HepG2 (cell line): Measurements from ENCODE around the gene STUM. TPM values are rescaled to one million over a fixed set of nuclear protein-coding genes. Genes with fewer than 3 reads are reported as not detected.

Experiments
- CHD4 ChIP-seq: fragments of 200-600 bp; sonication (generic); IDR thresholded peaks from 2 replicates; pipeline ENCODE4 v1.7.0; 2017; ENCODE audit warnings: mild to moderate bottlenecking, low read length, borderline replicate concordance
- DNMT1 ChIP-seq: sonication (generic); formaldehyde crosslinking; IDR thresholded peaks from 2 replicates; pipeline ENCODE4 v1.5.1; 2020; ENCODE audit warnings: mild to moderate bottlenecking, missing genetic modification reagents
- EHMT2 ChIP-seq: fragments of 200-600 bp; sonication (generic); IDR thresholded peaks from 2 replicates; pipeline ENCODE4 v1.7.0; 2017; ENCODE audit warnings: antibody characterized with exemption, low read depth, low read length, borderline replicate concordance
- GABPA ChIP-seq, 2 experiments: IDR thresholded peaks; 2 replicates each; pipeline ENCODE4 v1.6.1; 2011 to 2016; ENCODE audit warnings: low read depth in 2 of 2, low read length in 1 of 2, missing biosample characterization in 1 of 2, missing genetic modification characterization in 1 of 2
- MBNL3 ChIP-seq: fragments of 250-450 bp; sonication (Bioruptor Pico); conservative IDR thresholded peaks from 2 replicates; pipeline ENCODE4 v1.8.0; 2022; ENCODE audit warnings: mild to moderate bottlenecking, inconsistent platforms
- NKX3-1 ChIP-seq: sonication (generic); formaldehyde crosslinking; IDR thresholded peaks from 2 replicates; pipeline ENCODE4 v1.5.0; 2020; ENCODE audit warnings: missing genetic modification reagents
- PITX1 ChIP-seq: sonication (generic); formaldehyde crosslinking; IDR thresholded peaks from 2 replicates; pipeline ENCODE4 v1.5.1; 2020; ENCODE audit warnings: mild to moderate bottlenecking, missing genetic modification reagents
- POLR2G ChIP-seq: fragments of 200-400 bp; formaldehyde crosslinking; IDR thresholded peaks from 2 replicates; pipeline ENCODE4 v1.6.1; 2018; ENCODE audit warnings: mild to moderate bottlenecking, low read depth, low read length, moderate library complexity
- RARA ChIP-seq: IDR thresholded peaks from 2 replicates; pipeline ENCODE4 v1.6.1; 2016; ENCODE audit warnings: missing genetic modification reagents, missing compliant biosample characterization
- SMAD1 ChIP-seq: sonication (generic); formaldehyde crosslinking; IDR thresholded peaks from 2 replicates; pipeline ENCODE4 v1.4.0; 2020; ENCODE audit warnings: missing genetic modification reagents, low read depth, mild to moderate bottlenecking, borderline replicate concordance
- SOX13 ChIP-seq, 3 experiments: fragments of 450-650 bp in 1 of 3; sonication (generic) in 1 of 3; formaldehyde crosslinking in 1 of 3; IDR thresholded peaks in 2 of 3; conservative IDR thresholded peaks in 1 of 3; 2 replicates each; pipeline versions ENCODE4 v1.5.0 to v1.6.1; 2016 to 2020; ENCODE audit warnings: antibody characterized with exemption in 1 of 3, mild to moderate bottlenecking in 1 of 3, missing compliant biosample characterization in 1 of 3, missing genetic modification reagents in 1 of 3, moderate library complexity in 1 of 3
- TRIM22 ChIP-seq: fragments of 450-650 bp; IDR thresholded peaks from 2 replicates; pipeline ENCODE4 v1.6.1; 2017
- ZNF12 ChIP-seq: sonication (generic); formaldehyde crosslinking; IDR thresholded peaks from 2 replicates; pipeline ENCODE4 v1.5.0; 2020; ENCODE audit warnings: missing genetic modification reagents
- ZNF24 ChIP-seq: fragments of 450-650 bp; IDR thresholded peaks from 2 replicates; pipeline ENCODE4 v1.6.1; 2017; ENCODE audit warnings: antibody characterized with exemption, mild to moderate bottlenecking
- ZNF3 ChIP-seq: IDR thresholded peaks from 2 replicates; pipeline ENCODE4 v1.7.0; 2017; ENCODE audit warnings: inconsistent platforms
- ZNF317 ChIP-seq: sonication (generic); formaldehyde crosslinking; IDR thresholded peaks from 2 replicates; pipeline ENCODE4 v1.5.0; 2020; ENCODE audit warnings: mild to moderate bottlenecking, missing genetic modification reagents
- ZNF350 ChIP-seq: sonication (generic); formaldehyde crosslinking; IDR thresholded peaks from 2 replicates; pipeline ENCODE4 v1.4.0; 2020; ENCODE audit warnings: mild to moderate bottlenecking, low read depth, missing genetic modification reagents, borderline replicate concordance
- ZNF574 ChIP-seq: sonication (generic); formaldehyde crosslinking; IDR thresholded peaks from 2 replicates; pipeline ENCODE4 v1.4.0; 2020; ENCODE audit warnings: missing genetic modification reagents
- ZNF691 ChIP-seq: sonication (generic); formaldehyde crosslinking; IDR thresholded peaks from 2 replicates; pipeline ENCODE4 v1.4.0; 2020; ENCODE audit warnings: missing genetic modification reagents, low read depth, mild to moderate bottlenecking, borderline replicate concordance
- ZNF75D ChIP-seq: sonication (generic); formaldehyde crosslinking; IDR thresholded peaks from 2 replicates; pipeline ENCODE4 v1.8.1; 2023; ENCODE audit warnings: missing genetic modification reagents, mild to moderate bottlenecking, borderline replicate concordance
- polyA plus RNA-seq, 8 experiments: library from polyadenylated mRNA; depleted of rRNA in 3 of 8; stranded (reverse) in 7 of 8; unstranded in 1 of 8; fragments of >200 nt; fragmentation: Illumina TruSeq in 4 of 8; extraction: Trizol in 4 of 8; gene quantifications; 2 replicates each; pipeline versions ENCODE4 v1.2.1 to v1.2.3, GENCODE V29; 2011 to 2016; ENCODE audit warnings: low read depth in 4 of 8, missing spikeins in 1 of 8, mixed read lengths in 1 of 8; ENCODE audit not compliant: insufficient read depth in 1 of 8
- total RNA-seq, 5 experiments: library from RNA; depleted of rRNA; stranded (reverse); fragments of >200 nt; fragmentation: Illumina TruSeq; extraction: Trizol; gene quantifications; 2 replicates each; pipeline ENCODE4 v1.2.3, GENCODE V29; 2016; ENCODE audit warnings: low read depth in 1 of 5
- TF ChIP-seq, protein P1 (sequence below): sonication (generic); formaldehyde crosslinking; IDR thresholded peaks from 2 replicates; pipeline ENCODE4 v1.4.0; 2020; ENCODE audit warnings: missing genetic modification reagents
- TF ChIP-seq, protein P2 (sequence below): sonication (generic); formaldehyde crosslinking; IDR thresholded peaks from 2 replicates; pipeline ENCODE4 v1.4.0; 2020; ENCODE audit warnings: missing genetic modification reagents, borderline replicate concordance

STUM gene
- total and polyA plus RNA-seq, 2 of the 13 experiments (the other 11 are each of a cell fraction or from before 2014, with no cell fraction given), result not detected

DNA sequence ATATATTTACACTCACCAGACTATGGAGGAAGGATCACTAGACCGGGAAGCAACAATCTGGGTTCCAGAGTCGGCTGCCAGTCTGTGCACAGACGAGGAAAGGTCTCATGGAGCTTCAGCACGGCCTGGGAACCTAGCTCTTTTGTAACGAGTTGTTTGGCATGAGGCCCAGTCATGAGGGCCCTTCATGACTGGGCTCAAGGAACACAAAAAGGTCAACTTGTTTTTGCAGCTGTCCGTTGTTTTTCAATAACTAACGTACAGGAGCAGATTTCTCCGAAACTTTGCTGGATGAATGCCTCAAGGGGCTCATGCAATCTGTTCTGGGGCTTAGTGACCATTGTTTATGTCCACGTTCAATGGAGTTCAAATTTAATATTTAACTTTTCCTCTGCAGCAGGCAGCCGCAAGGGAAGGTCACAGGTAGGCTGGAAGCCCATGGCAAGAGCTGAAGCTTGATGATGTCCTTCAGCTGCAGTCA lies 5.9 kb upstream of the STUM start (continued):
- TF ChIP-seq EHMT2 (no peak), TRIM22 (no peak), GABPA (IDR thresholded peaks at IDR 0.05; ENCODE audit: low read depth, low read length) (no peak), GABPA (CRISPR knock-in tag; IDR thresholded peaks at IDR 0.05; ENCODE audit: low read depth) (0 out of 2 replicates have a peak, but pooled peaks have one; percentile 24), SOX13 (IDR thresholded peaks at IDR 0.05) (0 out of 2 replicates have a peak, but pooled peaks have one; percentile 23), SOX13 (CRISPR knock-in tag; conservative IDR thresholded peaks at IDR 0.05 in 1 of 2, IDR thresholded peaks at IDR 0.05 in 1 of 2) (peak in 1 of 2 experiments; percentile 86; a peak in 2 of 4 replicates), POLR2G (no peak), SMAD1 (CRISPR knock-in tag) (no peak), ZNF24 (no peak), ZNF75D (no peak), ZNF350 (peak; percentile 50; the same call in 1 of the 2 replicates), CHD4 (no peak), ZNF317 (CRISPR knock-in tag) (peak; percentile 99), PITX1 (CRISPR knock-in tag) (0 out of 2 replicates have a peak, but pooled peaks have one; percentile 28), NKX3-1 (no peak), ZNF691 (CRISPR knock-in tag) (no peak), ZNF574 (CRISPR knock-in tag) (peak; percentile 37; the same call in 1 of the 2 replicates), DNMT1 (CRISPR knock-in tag) (no peak), ZNF3 (CRISPR knock-in tag) (0 out of 2 replicates have a peak, but pooled peaks have one; percentile 40), MBNL3 (CRISPR knock-in tag) (no peak), ZNF12 (CRISPR knock-in tag) (peak; percentile 99), RARA (peak; percentile 71)
- TF ChIP-seq, protein P1, sequence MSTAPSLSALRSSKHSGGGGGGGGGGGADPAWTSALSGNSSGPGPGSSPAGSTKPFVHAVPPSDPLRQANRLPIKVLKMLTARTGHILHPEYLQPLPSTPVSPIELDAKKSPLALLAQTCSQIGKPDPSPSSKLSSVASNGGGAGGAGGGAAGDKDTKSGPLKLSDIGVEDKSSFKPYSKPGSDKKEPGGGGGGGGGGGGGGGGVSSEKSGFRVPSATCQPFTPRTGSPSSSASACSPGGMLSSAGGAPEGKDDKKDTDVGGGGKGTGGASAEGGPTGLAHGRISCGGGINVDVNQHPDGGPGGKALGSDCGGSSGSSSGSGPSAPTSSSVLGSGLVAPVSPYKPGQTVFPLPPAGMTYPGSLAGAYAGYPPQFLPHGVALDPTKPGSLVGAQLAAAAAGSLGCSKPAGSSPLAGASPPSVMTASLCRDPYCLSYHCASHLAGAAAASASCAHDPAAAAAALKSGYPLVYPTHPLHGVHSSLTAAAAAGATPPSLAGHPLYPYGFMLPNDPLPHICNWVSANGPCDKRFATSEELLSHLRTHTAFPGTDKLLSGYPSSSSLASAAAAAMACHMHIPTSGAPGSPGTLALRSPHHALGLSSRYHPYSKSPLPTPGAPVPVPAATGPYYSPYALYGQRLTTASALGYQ, result no peak
- TF ChIP-seq, protein P2, sequence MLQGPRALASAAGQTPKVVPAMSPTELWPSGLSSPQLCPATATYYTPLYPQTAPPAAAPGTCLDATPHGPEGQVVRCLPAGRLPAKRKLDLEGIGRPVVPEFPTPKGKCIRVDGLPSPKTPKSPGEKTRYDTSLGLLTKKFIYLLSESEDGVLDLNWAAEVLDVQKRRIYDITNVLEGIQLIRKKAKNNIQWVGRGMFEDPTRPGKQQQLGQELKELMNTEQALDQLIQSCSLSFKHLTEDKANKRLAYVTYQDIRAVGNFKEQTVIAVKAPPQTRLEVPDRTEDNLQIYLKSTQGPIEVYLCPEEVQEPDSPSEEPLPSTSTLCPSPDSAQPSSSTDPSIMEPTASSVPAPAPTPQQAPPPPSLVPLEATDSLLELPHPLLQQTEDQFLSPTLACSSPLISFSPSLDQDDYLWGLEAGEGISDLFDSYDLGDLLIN (CRISPR knock-in tag), result no peak
